ENCODE data around the gene TULP3. TPM values are rescaled to one million over a fixed set of nuclear protein-coding genes. Genes with fewer than 3 reads are reported as not detected.
A peak's percentile ranks its signal among the peaks of the same experiment; 100 is the strongest.

The TULP3 gene
- total RNA-seq, 2 donors from 2014 or later = 6.9 to 7.8 TPM

GRCh38 chr12:2884810-2885209 is 5.9 kb upstream of the TULP3 start:
- no peaks in the 10 kb centered on the region for H3K9me3 ChIP-seq
- ATAC-seq = no peak
- H3K4me1 ChIP-seq = no peaks in the 10 kb centered on the region

GRCh38 chr12:2886768-2887450 is 3.8 kb upstream of the TULP3 start:
- no peak for TF ChIP-seq POLR2A (IDR thresholded peaks at IDR 0.05)
- TF ChIP-seq, protein P1, sequence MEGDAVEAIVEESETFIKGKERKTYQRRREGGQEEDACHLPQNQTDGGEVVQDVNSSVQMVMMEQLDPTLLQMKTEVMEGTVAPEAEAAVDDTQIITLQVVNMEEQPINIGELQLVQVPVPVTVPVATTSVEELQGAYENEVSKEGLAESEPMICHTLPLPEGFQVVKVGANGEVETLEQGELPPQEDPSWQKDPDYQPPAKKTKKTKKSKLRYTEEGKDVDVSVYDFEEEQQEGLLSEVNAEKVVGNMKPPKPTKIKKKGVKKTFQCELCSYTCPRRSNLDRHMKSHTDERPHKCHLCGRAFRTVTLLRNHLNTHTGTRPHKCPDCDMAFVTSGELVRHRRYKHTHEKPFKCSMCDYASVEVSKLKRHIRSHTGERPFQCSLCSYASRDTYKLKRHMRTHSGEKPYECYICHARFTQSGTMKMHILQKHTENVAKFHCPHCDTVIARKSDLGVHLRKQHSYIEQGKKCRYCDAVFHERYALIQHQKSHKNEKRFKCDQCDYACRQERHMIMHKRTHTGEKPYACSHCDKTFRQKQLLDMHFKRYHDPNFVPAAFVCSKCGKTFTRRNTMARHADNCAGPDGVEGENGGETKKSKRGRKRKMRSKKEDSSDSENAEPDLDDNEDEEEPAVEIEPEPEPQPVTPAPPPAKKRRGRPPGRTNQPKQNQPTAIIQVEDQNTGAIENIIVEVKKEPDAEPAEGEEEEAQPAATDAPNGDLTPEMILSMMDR (IDR thresholded peaks at IDR 0.05) = no peak
- H3K36me3 ChIP-seq (replicated peaks in 1 of 2; ENCODE audit: insufficient read depth in 1 of 2, low read depth in 2 of 2) = no peaks in the 10 kb centered on the region
- H3K27me3 ChIP-seq = no peaks in the 10 kb centered on the region
- H3K4me1 ChIP-seq = peaks cover 10% of the 10 kb centered on the region
- ATAC-seq (no peak), DNase-seq (no peak)
- H3K9me3 ChIP-seq = no peaks in the 10 kb centered on the region
- intact Hi-C loops (cut with DNase I) = no loop called here
- H3K4me3 ChIP-seq = no peak overlapping the region
- WGBS, 2 donors = 58 to 70% methylated on average over 7 to 10 of the region's 10 CpGs
- no peak overlapping the region for H3K27ac ChIP-seq

More at GRCh38 chr12:2884810-2885209, 5.9 kb upstream of the TULP3 start:
- TF ChIP-seq POLR2A (IDR thresholded peaks at IDR 0.05) = no peak
- WGBS, 2 donors = 42 to 43% methylated on average over 2 of the region's 2 CpGs
- H3K27me3 ChIP-seq = no peaks in the 10 kb centered on the region
- H3K36me3 ChIP-seq (replicated peaks in 1 of 2; ENCODE audit: insufficient read depth in 1 of 2, low read depth in 2 of 2) = no peaks in the 10 kb centered on the region
- intact Hi-C loops (cut with DNase I) = no loop called here
- H3K4me3 ChIP-seq = no peak overlapping the region
- no peak for DNase-seq
- H3K27ac ChIP-seq = no peak overlapping the region

GRCh38 chr12:2890001-2890387 is 697 bp upstream of the TULP3 start:
- Histone ChIP-seq H3K27me3 (no peaks in the 10 kb centered on the region), H3K4me1 (peaks cover 11% of the 10 kb centered on the region), H3K36me3 (replicated peaks in 1 of 2; ENCODE audit: insufficient read depth in 1 of 2, low read depth in 2 of 2) (no peaks in the 10 kb centered on the region), H3K27ac (peak overlapping the region; percentile 82 to 89 (median 88)), H3K9me3 (no peaks in the 10 kb centered on the region), H3K4me3 (peak overlapping the region in 1 of 2 donors; percentile 53)
- no peak for ATAC-seq
- TF ChIP-seq POLR2A (IDR thresholded peaks at IDR 0.05) = no peak
- TF ChIP-seq, protein P1 (IDR thresholded peaks at IDR 0.05) = no peak
- whole genome bisulfite sequencing, 2 donors = 67 to 69% methylated on average over 10 of the region's 10 CpGs
- intact Hi-C loops (cut with DNase I) = no loop called here
- DNase-seq = no peak

DNA sequence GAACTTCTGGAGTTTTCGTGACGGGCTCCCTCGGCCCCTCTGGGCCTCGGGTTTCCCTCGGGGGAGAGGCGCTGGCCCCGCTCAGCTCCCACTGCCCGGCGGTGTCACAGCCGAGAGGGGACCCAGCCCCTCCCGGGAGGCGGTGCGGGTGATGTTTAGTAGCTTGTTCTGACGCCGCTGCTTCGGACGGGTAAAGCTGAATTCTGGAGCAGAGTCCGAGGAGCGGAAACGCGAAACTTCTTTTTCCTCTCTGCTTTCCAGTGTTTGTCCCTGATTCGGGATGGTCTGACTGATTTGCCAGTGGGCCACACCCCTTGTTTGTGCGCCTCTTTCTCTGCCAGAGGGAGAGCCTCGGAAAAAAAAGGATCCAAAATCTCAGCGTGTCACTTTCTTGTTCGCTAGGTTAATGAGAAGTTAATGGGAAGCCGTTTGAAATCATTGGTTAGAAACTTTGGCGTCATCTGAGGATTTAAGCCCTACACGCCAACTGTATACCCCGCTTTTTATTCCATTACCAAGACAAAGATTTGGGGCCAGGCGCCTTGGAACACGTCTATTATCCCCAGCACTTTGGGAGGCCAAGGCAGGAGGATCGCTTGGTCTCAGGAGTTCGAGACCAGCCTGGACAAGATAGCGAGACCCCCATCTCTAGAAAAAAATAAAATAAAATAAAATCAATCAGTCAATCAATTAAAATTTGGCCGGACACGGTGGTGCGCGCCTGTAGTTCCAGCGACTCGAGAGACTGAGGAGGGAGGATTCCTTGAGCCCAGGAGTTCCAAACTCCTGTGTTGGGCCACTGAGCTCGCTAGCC is 756 bp downstream of the TULP3 start:
- DNase-seq (peak; percentile 45 to 66 (median 54)), ATAC-seq (peak; percentile 38)
- Histone ChIP-seq H3K27ac (peak overlapping the region; percentile 82 to 89 (median 88)), H3K4me3 (peak overlapping the region; percentile 53 to 59), H3K9me3 (no peaks in the 10 kb centered on the region), H3K36me3 (replicated peaks in 1 of 2; ENCODE audit: insufficient read depth in 1 of 2, low read depth in 2 of 2) (no peaks in the 10 kb centered on the region), H3K27me3 (no peaks in the 10 kb centered on the region), H3K4me1 (peaks cover 11% of the 10 kb centered on the region)
- WGBS, 2 donors = 18 to 29% methylated on average over 29 to 42 of the region's 42 CpGs
- TF ChIP-seq POLR2A (IDR thresholded peaks at IDR 0.05) = no peak
- TF ChIP-seq, protein P1 (IDR thresholded peaks at IDR 0.05) = no peak
- intact Hi-C loops (cut with DNase I) = no loop called here

DNA sequence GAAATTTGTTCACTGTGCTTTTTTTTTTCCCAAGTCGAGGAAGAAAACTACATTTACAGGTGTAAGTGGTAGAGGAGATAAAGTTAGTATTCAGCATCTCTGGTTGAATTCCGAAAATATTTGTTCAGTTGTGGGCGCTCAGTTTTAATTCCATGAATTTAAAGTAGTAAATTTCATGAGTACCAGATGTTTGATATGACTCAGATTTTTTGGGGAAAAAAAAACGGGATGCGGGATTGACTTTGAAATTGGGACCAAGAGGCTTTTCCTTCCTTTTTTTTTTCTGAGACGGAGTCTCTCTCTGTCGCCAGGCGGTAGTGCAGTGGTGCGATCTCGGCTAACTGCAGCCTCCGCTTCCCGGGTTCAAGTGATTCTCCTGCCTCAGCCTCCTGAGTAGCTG is 1.6 kb downstream of the TULP3 start:
- H3K4me3 ChIP-seq = no peak overlapping the region
- WGBS, 2 donors = 77 to 80% methylated on average over 12 of the region's 12 CpGs
- H3K4me1 ChIP-seq = peaks cover 11% of the 10 kb centered on the region
- no peaks in the 10 kb centered on the region for H3K36me3 ChIP-seq (replicated peaks in 1 of 2; ENCODE audit: insufficient read depth in 1 of 2, low read depth in 2 of 2)
- H3K27me3 ChIP-seq = no peaks in the 10 kb centered on the region
- H3K9me3 ChIP-seq = no peaks in the 10 kb centered on the region
- H3K27ac ChIP-seq = no peak overlapping the region
- DNase-seq = no peak
- intact Hi-C loops (cut with DNase I) = no loop called here
- TF ChIP-seq, protein P1 (IDR thresholded peaks at IDR 0.05) = no peak
- TF ChIP-seq POLR2A (IDR thresholded peaks at IDR 0.05) = no peak
- no peak for ATAC-seq
